ENCODE data around the gene CNTNAP1.

DNA sequence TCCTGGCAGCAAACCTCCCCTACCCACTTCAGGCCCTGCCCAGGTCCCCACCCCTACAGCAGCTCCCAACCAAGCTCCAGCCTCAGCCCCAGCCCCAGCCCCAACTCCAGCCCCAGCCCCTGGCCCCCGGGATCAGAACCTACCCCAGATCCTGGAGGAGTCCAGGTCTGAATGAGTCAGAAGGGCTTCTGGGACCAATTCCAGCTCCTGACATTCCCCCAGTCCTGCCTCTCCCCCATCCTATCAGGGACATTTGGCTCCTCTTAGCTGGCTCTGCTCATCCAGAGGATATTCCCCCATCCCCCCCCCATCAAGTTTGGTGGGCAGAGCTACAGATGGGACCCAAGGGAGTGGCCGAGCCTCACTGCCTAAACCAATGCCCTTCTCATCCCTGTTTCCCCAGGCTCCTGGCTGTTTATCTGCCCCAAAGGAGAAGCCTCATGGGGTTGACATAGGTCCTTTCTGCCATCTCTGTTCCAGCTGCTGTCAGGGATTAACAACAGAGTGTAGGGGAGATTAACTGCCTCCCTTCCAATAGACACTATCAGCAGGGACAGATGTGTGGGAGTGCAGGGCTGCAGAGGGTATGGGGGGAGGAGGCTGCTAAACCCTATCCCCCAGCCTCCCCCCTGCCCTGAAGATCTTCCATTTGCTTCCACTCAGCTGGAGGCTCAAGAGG is 16.5 kb downstream of the CNTNAP1 start:
- no peak for TF ChIP-seq STAT3 (IDR thresholded peaks at IDR 0.05; ENCODE audit: low read depth, low read length)
- TF ChIP-seq NR2F1 (conservative IDR thresholded peaks at IDR 0.05), result no peak
- TF ChIP-seq MYC (IDR thresholded peaks at IDR 0.05; ENCODE audit: insufficient read depth, insufficient read length, insufficient replicate concordance, low read length, severe bottlenecking), result no peak
- TF ChIP-seq, protein P1, sequence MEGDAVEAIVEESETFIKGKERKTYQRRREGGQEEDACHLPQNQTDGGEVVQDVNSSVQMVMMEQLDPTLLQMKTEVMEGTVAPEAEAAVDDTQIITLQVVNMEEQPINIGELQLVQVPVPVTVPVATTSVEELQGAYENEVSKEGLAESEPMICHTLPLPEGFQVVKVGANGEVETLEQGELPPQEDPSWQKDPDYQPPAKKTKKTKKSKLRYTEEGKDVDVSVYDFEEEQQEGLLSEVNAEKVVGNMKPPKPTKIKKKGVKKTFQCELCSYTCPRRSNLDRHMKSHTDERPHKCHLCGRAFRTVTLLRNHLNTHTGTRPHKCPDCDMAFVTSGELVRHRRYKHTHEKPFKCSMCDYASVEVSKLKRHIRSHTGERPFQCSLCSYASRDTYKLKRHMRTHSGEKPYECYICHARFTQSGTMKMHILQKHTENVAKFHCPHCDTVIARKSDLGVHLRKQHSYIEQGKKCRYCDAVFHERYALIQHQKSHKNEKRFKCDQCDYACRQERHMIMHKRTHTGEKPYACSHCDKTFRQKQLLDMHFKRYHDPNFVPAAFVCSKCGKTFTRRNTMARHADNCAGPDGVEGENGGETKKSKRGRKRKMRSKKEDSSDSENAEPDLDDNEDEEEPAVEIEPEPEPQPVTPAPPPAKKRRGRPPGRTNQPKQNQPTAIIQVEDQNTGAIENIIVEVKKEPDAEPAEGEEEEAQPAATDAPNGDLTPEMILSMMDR (IDR thresholded peaks at IDR 0.05 in 2 of 3, conservative IDR thresholded peaks at IDR 0.05 in 1 of 3; ENCODE audit: control insufficient read depth in 2 of 3, extremely low read depth in 1 of 3, insufficient read depth in 1 of 3, low read depth in 3 of 3, low read length in 3 of 3), result no peak
- no peak for TF ChIP-seq POLR2AphosphoS5 (IDR thresholded peaks at IDR 0.05; ENCODE audit: low read length)
- no peak for TF ChIP-seq RAD21 (IDR thresholded peaks at IDR 0.05; ENCODE audit: insufficient read depth, low read depth, low read length)

Measured in GM12878 (cell line).